ENCODE measurements around the gene ATP1A2.

The ATP1A2 gene

GRCh38 chr1:160070243-160071163 lies 45.1 kb upstream of the ATP1A2 start:
- Histone ChIP-seq H3K79me1 (ENCODE audit: low read length) (no peaks in the 10 kb centered on the region), H4K8ac (ENCODE audit: low read depth, low read length) (no peak overlapping the region), H3K79me2 (ENCODE audit: control insufficient read depth, insufficient read depth, low read length, poor library complexity) (no peaks in the 10 kb centered on the region), H3K14ac (ENCODE audit: low read length) (no peak overlapping the region), H3K18ac (ENCODE audit: low read length) (no peak overlapping the region), H3K4me2 (ENCODE audit: low read length) (peak overlapping the region; percentile 94), H4K91ac (ENCODE audit: low read depth, low read length) (no peak overlapping the region), H3K27me3 (ENCODE audit: insufficient read depth, low read length) (no peaks in the 10 kb centered on the region), H3K4me3 (ENCODE audit: low read depth, low read length) (peak overlapping the region; percentile 73), H3K36me3 (ENCODE audit: control insufficient read depth in 1 of 2, insufficient read depth in 2 of 2, low read length in 2 of 2) (no peaks in the 10 kb centered on the region), H2BK5ac (ENCODE audit: low read depth, low read length, poor library complexity) (no peak overlapping the region), H3K4me1 (ENCODE audit: control insufficient read depth in 1 of 2, insufficient read depth in 2 of 2, low read length in 2 of 2) (peaks cover 0 to 14% of the 10 kb centered on the region in 2 experiments), H2BK12ac (ENCODE audit: low read length) (no peak overlapping the region), H4K12ac (ENCODE audit: low read depth, low read length) (no peak overlapping the region), H3K9ac (ENCODE audit: low read length) (no peak overlapping the region), H2AK5ac (ENCODE audit: low read length) (no peak overlapping the region), H3K27ac (ENCODE audit: low read depth, low read length) (no peak overlapping the region), H2AFZ (ENCODE audit: insufficient read depth, low read length, poor library complexity) (peak overlapping the region; percentile 92), H3K23ac (ENCODE audit: low read length) (no peak overlapping the region), H3K9me3 (ENCODE audit: insufficient read depth, low read depth, low read length) (no peaks in the 10 kb centered on the region), H3K4ac (ENCODE audit: low read depth, low read length) (no peak overlapping the region), H2BK120ac (ENCODE audit: insufficient read depth, low read length, poor library complexity) (no peak overlapping the region)
- DNase-seq = peak; percentile 62 to 75
- no CpG with 5 or more reads among the region's 46 CpGs for WGBS (ENCODE audit: extremely low coverage, insufficient coverage, insufficient read length)

GRCh38 chr1:160071289-160071688 lies 44.3 kb upstream of the ATP1A2 start:
- no peak overlapping the region for H4K12ac ChIP-seq (ENCODE audit: low read depth, low read length)
- WGBS (ENCODE audit: extremely low coverage, insufficient coverage, insufficient read length) = no CpG with 5 or more reads among the region's 5 CpGs
- no peak overlapping the region for H3K27ac ChIP-seq (ENCODE audit: low read depth, low read length)
- no peak overlapping the region for H4K8ac ChIP-seq (ENCODE audit: low read depth, low read length)
- DNase-seq = no peak
- H3K4me2 ChIP-seq (ENCODE audit: low read length) = no peak overlapping the region
- H2AFZ ChIP-seq (ENCODE audit: insufficient read depth, low read length, poor library complexity) = no peak overlapping the region
- H3K79me2 ChIP-seq (ENCODE audit: control insufficient read depth, insufficient read depth, low read length, poor library complexity) = no peaks in the 10 kb centered on the region
- no peak overlapping the region for H3K18ac ChIP-seq (ENCODE audit: low read length)
- H3K4me1 ChIP-seq (ENCODE audit: control insufficient read depth in 1 of 2, insufficient read depth in 2 of 2, low read length in 2 of 2) = peaks cover 0 to 14% of the 10 kb centered on the region in 2 experiments
- H2BK12ac ChIP-seq (ENCODE audit: low read length) = no peak overlapping the region
- H3K36me3 ChIP-seq (ENCODE audit: control insufficient read depth in 1 of 2, insufficient read depth in 2 of 2, low read length in 2 of 2) = no peaks in the 10 kb centered on the region
- no peak overlapping the region for H3K14ac ChIP-seq (ENCODE audit: low read length)
- H3K4ac ChIP-seq (ENCODE audit: low read depth, low read length) = no peak overlapping the region
- H2AK5ac ChIP-seq (ENCODE audit: low read length) = no peak overlapping the region
- no peaks in the 10 kb centered on the region for H3K27me3 ChIP-seq (ENCODE audit: insufficient read depth, low read length)
- no peak overlapping the region for H3K9ac ChIP-seq (ENCODE audit: low read length)
- H4K91ac ChIP-seq (ENCODE audit: low read depth, low read length) = no peak overlapping the region
- H2BK120ac ChIP-seq (ENCODE audit: insufficient read depth, low read length, poor library complexity) = no peak overlapping the region
- no peak overlapping the region for H2BK5ac ChIP-seq (ENCODE audit: low read depth, low read length, poor library complexity)
- H3K9me3 ChIP-seq (ENCODE audit: insufficient read depth, low read depth, low read length) = no peaks in the 10 kb centered on the region
- no peaks in the 10 kb centered on the region for H3K79me1 ChIP-seq (ENCODE audit: low read length)
- H3K23ac ChIP-seq (ENCODE audit: low read length) = no peak overlapping the region
- H3K4me3 ChIP-seq (ENCODE audit: low read depth, low read length) = no peak overlapping the region

GRCh38 chr1:160074865-160075264 lies 40.7 kb upstream of the ATP1A2 start:
- H3K36me3 ChIP-seq (ENCODE audit: control insufficient read depth in 1 of 2, insufficient read depth in 2 of 2, low read length in 2 of 2) = no peaks in the 10 kb centered on the region
- no peaks in the 10 kb centered on the region for H3K9me3 ChIP-seq (ENCODE audit: insufficient read depth, low read depth, low read length)
- H2BK12ac ChIP-seq (ENCODE audit: low read length) = no peak overlapping the region
- no peak overlapping the region for H4K8ac ChIP-seq (ENCODE audit: low read depth, low read length)
- H3K9ac ChIP-seq (ENCODE audit: low read length) = no peak overlapping the region
- no peak overlapping the region for H2AFZ ChIP-seq (ENCODE audit: insufficient read depth, low read length, poor library complexity)
- no peaks in the 10 kb centered on the region for H3K79me1 ChIP-seq (ENCODE audit: low read length)
- H3K14ac ChIP-seq (ENCODE audit: low read length) = no peak overlapping the region
- H3K79me2 ChIP-seq (ENCODE audit: control insufficient read depth, insufficient read depth, low read length, poor library complexity) = no peaks in the 10 kb centered on the region
- DNase-seq = no peak
- H3K23ac ChIP-seq (ENCODE audit: low read length) = no peak overlapping the region
- peaks cover 0 to 6% of the 10 kb centered on the region in 2 experiments for H3K4me1 ChIP-seq (ENCODE audit: control insufficient read depth in 1 of 2, insufficient read depth in 2 of 2, low read length in 2 of 2)
- no peaks in the 10 kb centered on the region for H3K27me3 ChIP-seq (ENCODE audit: insufficient read depth, low read length)
- H3K4ac ChIP-seq (ENCODE audit: low read depth, low read length) = no peak overlapping the region
- no peak overlapping the region for H2BK120ac ChIP-seq (ENCODE audit: insufficient read depth, low read length, poor library complexity)
- no peak overlapping the region for H4K91ac ChIP-seq (ENCODE audit: low read depth, low read length)
- H3K18ac ChIP-seq (ENCODE audit: low read length) = no peak overlapping the region
- H2AK5ac ChIP-seq (ENCODE audit: low read length) = no peak overlapping the region
- no peak overlapping the region for H3K4me2 ChIP-seq (ENCODE audit: low read length)
- no peak overlapping the region for H3K27ac ChIP-seq (ENCODE audit: low read depth, low read length)
- H4K12ac ChIP-seq (ENCODE audit: low read depth, low read length) = no peak overlapping the region
- WGBS (ENCODE audit: extremely low coverage, insufficient coverage, insufficient read length) = no CpG with 5 or more reads among the region's 4 CpGs
- H2BK5ac ChIP-seq (ENCODE audit: low read depth, low read length, poor library complexity) = no peak overlapping the region
- H3K4me3 ChIP-seq (ENCODE audit: low read depth, low read length) = no peak overlapping the region

- Histone ChIP-seq H3K27ac (ENCODE audit: low read depth, low read length) (no peak overlapping the region), H2BK5ac (ENCODE audit: low read depth, low read length, poor library complexity) (no peak overlapping the region), H3K27me3 (ENCODE audit: insufficient read depth, low read length) (no peaks in the 10 kb centered on the region), H3K14ac (ENCODE audit: low read length) (no peak overlapping the region), H3K9ac (ENCODE audit: low read length) (no peak overlapping the region), H4K8ac (ENCODE audit: low read depth, low read length) (no peak overlapping the region), H3K36me3 (ENCODE audit: control insufficient read depth in 1 of 2, insufficient read depth in 2 of 2, low read length in 2 of 2) (no peaks in the 10 kb centered on the region), H3K79me1 (ENCODE audit: low read length) (no peaks in the 10 kb centered on the region), H3K4ac (ENCODE audit: low read depth, low read length) (no peak overlapping the region), H3K18ac (ENCODE audit: low read length) (no peak overlapping the region), H4K12ac (ENCODE audit: low read depth, low read length) (no peak overlapping the region), H4K91ac (ENCODE audit: low read depth, low read length) (no peak overlapping the region), H3K23ac (ENCODE audit: low read length) (no peak overlapping the region), H3K79me2 (ENCODE audit: control insufficient read depth, insufficient read depth, low read length, poor library complexity) (no peaks in the 10 kb centered on the region), H2BK12ac (ENCODE audit: low read length) (no peak overlapping the region), H2AFZ (ENCODE audit: insufficient read depth, low read length, poor library complexity) (no peak overlapping the region), H3K4me1 (ENCODE audit: control insufficient read depth in 1 of 2, insufficient read depth in 2 of 2, low read length in 2 of 2) (peaks cover 0 to under 1% of the 10 kb centered on the region in 2 experiments), H3K4me2 (ENCODE audit: low read length) (no peak overlapping the region), H2AK5ac (ENCODE audit: low read length) (no peak overlapping the region), H3K9me3 (ENCODE audit: insufficient read depth, low read depth, low read length) (no peaks in the 10 kb centered on the region), H2BK120ac (ENCODE audit: insufficient read depth, low read length, poor library complexity) (no peak overlapping the region), H3K4me3 (ENCODE audit: low read depth, low read length) (no peak overlapping the region)
- WGBS (ENCODE audit: extremely low coverage, insufficient coverage, insufficient read length) = no CpG with 5 or more reads among the region's 2 CpGs
- peak in 1 of 2 donors; percentile 20 for DNase-seq
Observed at GRCh38 chr1:160075836-160076235, 39.7 kb upstream of the ATP1A2 start.

All from trophoblast cell (in vitro differentiated cells and primary cell).